ENCODE data around the gene ADAM11. TPM values are rescaled to one million over a fixed set of nuclear protein-coding genes. Genes with fewer than 3 reads are reported as not detected.
"Not testable (repeated sequence)": the region's sequence is repeated elsewhere in the genome, so short reads cannot be mapped to it uniquely, and the experiment has no call there.

Gene ADAM11
- total RNA-seq, 1 donor from 2014 or later: 0.43 TPM

- no peak overlapping the region for H3K4me3 ChIP-seq
- H3K27me3 ChIP-seq: no peaks in the 10 kb centered on the region
- DNase-seq: no peak
- intact Hi-C loops (cut with DNase I): no loop called here
- no peak for ATAC-seq
- TF ChIP-seq CTCF (IDR thresholded peaks at IDR 0.05): no peak
- no peak overlapping the region for H3K27ac ChIP-seq
- H3K9me3 ChIP-seq: no peaks in the 10 kb centered on the region
- no peaks in the 10 kb centered on the region for H3K4me1 ChIP-seq
- H3K36me3 ChIP-seq: no peaks in the 10 kb centered on the region
Observed at GRCh38 chr17:44807093-44807816, 48.5 kb downstream of the ADAM11 start.

- DNase-seq (no peak), ATAC-seq (no peak)
- no peak for TF ChIP-seq CTCF (IDR thresholded peaks at IDR 0.05)
- no peak overlapping the region for H3K27ac ChIP-seq
- no peak overlapping the region for H3K4me3 ChIP-seq
- intact Hi-C loops (cut with DNase I): no loop called here
- no peaks in the 10 kb centered on the region for H3K4me1 ChIP-seq
- no peaks in the 10 kb centered on the region for H3K27me3 ChIP-seq
- H3K9me3 ChIP-seq: no peaks in the 10 kb centered on the region
- H3K36me3 ChIP-seq: no peaks in the 10 kb centered on the region
Observed at GRCh38 chr17:44807817-44808155, 49.0 kb downstream of the ADAM11 start.

GRCh38 chr17:44808156-44808555, 49.4 kb downstream of the ADAM11 start:
- no peak overlapping the region for H3K27ac ChIP-seq
- H3K9me3 ChIP-seq: no peaks in the 10 kb centered on the region
- no peaks in the 10 kb centered on the region for H3K4me1 ChIP-seq
- TF ChIP-seq CTCF (IDR thresholded peaks at IDR 0.05): no peak
- intact Hi-C loops (cut with DNase I): no loop called here
- no peak overlapping the region for H3K4me3 ChIP-seq
- no peaks in the 10 kb centered on the region for H3K36me3 ChIP-seq
- H3K27me3 ChIP-seq: no peaks in the 10 kb centered on the region
- DNase-seq: no peak
- no peak for ATAC-seq

GRCh38 chr17:44808656-44809388, 50.0 kb downstream of the ADAM11 start:
- intact Hi-C loops (cut with DNase I); H3K27ac ChIP-seq; H3K9me3 ChIP-seq; H3K27me3 ChIP-seq; H3K4me3 ChIP-seq; H3K4me1 ChIP-seq; ATAC-seq; H3K36me3 ChIP-seq; DNase-seq: not testable (repeated sequence)

- no peaks in the 10 kb centered on the region for H3K4me1 ChIP-seq
- H3K36me3 ChIP-seq: no peaks in the 10 kb centered on the region
- H3K27ac ChIP-seq: no peak overlapping the region
- H3K9me3 ChIP-seq: no peaks in the 10 kb centered on the region
- no peak overlapping the region for H3K4me3 ChIP-seq
- DNase-seq (no peak), ATAC-seq (no peak)
- intact Hi-C loops (cut with DNase I): no loop called here
- TF ChIP-seq CTCF (IDR thresholded peaks at IDR 0.05): no peak
- peaks cover 4% of the 10 kb centered on the region for H3K27me3 ChIP-seq
Observed at GRCh38 chr17:44812263-44812662, 53.5 kb downstream of the ADAM11 start.

- H3K4me1 ChIP-seq; ATAC-seq; H3K9me3 ChIP-seq; H3K36me3 ChIP-seq; H3K27ac ChIP-seq; H3K4me3 ChIP-seq; intact Hi-C loops (cut with DNase I): not testable (repeated sequence)
- peak; percentile 9 for DNase-seq
- H3K27me3 ChIP-seq: peaks cover 13% of the 10 kb centered on the region
Observed at GRCh38 chr17:44818508-44818907, 59.7 kb downstream of the ADAM11 start.
